ENCODE measurements around the gene CPD. TPM values are rescaled to one million over a fixed set of nuclear protein-coding genes. Genes with fewer than 3 reads are reported as not detected.

Gene CPD
- total and polyA plus RNA-seq, 2 of the 13 experiments (the other 11 are each of a cell fraction or from before 2014, with no cell fraction given) = 46.1 to 72.3 TPM

DNA sequence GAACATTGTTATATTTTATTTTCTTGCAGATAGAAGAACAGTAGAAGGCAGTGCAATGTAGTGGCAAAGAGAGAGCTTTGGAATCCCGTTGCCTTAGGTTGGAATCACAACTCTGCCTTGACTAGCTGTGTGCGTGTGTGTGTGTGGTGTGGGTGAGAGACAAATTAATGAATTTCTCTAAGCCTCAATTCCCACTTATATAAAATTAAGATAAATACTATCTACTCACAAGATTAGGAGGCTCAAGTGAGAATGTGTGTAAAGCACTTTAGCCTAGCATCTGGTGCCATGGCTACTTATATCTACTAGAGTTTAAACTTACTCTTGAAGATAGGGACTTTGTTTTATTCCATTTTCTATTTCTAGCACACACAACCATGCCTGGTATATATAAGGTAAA, 12.8 kb downstream of the CPD start (continued):
- TF ChIP-seq ZNF282 (IDR thresholded peaks at IDR 0.05; ENCODE audit: partially characterized antibody) (no peak), DNMT1 (CRISPR knock-in tag; IDR thresholded peaks at IDR 0.05) (no peak), ZNF350 (CRISPR knock-in tag; IDR thresholded peaks at IDR 0.05; ENCODE audit: borderline replicate concordance, low read depth) (no peak), FOXM1 (CRISPR knock-in tag; IDR thresholded peaks at IDR 0.05) (no peak)
- TF ChIP-seq, protein P1, sequence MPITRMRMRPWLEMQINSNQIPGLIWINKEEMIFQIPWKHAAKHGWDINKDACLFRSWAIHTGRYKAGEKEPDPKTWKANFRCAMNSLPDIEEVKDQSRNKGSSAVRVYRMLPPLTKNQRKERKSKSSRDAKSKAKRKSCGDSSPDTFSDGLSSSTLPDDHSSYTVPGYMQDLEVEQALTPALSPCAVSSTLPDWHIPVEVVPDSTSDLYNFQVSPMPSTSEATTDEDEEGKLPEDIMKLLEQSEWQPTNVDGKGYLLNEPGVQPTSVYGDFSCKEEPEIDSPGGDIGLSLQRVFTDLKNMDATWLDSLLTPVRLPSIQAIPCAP (CRISPR knock-in tag; IDR thresholded peaks at IDR 0.05; ENCODE audit: low read depth) = no peak

DNA sequence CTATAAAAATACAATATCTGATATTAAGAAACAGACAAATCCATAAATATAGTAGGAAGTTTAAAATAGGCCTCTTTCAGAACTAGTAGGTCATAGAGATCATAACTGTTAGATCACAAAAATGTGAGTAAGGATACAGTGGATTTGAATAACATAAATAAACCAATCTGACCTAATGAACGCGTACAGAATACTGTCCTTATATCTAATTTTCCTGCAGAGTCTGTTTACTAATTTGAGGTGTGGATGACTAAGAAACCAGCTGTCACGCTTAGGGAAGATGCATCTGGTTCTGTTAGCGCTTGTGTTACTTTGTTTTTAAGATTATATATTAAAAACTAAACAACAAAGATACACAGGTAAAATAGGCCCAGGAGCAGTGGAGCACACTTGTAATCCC, 14.8 kb downstream of the CPD start:
- ATAC-seq = no peak
- no peak overlapping the region for H3K9ac ChIP-seq (ENCODE audit: insufficient read depth, low read depth, low read length)
- CTCF ChIA-PET (ENCODE audit: low intra/inter-chr PET ratio, low total read pairs) = no interaction called here
- H3K79me2 ChIP-seq (ENCODE audit: insufficient read depth, low read length) = peaks cover 30% of the 10 kb centered on the region
- H2AFZ ChIP-seq (ENCODE audit: low read length) = no peak overlapping the region
- H3K36me3 ChIP-seq (replicated peaks in 1 of 2; ENCODE audit: control insufficient read depth in 1 of 2, insufficient read depth in 2 of 2, low read length in 2 of 2) = peaks cover 4 to 38% of the 10 kb centered on the region in 2 experiments
- no peak for FAIRE-seq
- in situ Hi-C loops (cut with HindIII; ENCODE audit: extremely low pct_ligation_motif_present, low pct_unique_long_range_greater_than_20kb) (no loop called here), intact Hi-C loops (cut with micrococcal nuclease; ENCODE audit: unreplicated experiment) (no loop called here)
- peaks cover 45% of the 10 kb centered on the region for H3K4me1 ChIP-seq (ENCODE audit: insufficient read depth, low read length)
- 0 out of 2 replicates have a peak, but pooled peaks cover 5% of the 10 kb centered on the region for H4K20me1 ChIP-seq (ENCODE audit: insufficient read depth, low read length)
- WGBS (ENCODE audit: low lambda C conversion rate) = 95% methylated on average over 4 of the region's 4 CpGs
- H3K4me2 ChIP-seq (ENCODE audit: low read depth, low read length) = no peak overlapping the region
- H3K4me3 ChIP-seq (replicated peaks in 1 of 3; ENCODE audit: insufficient read depth in 1 of 3, low read depth in 2 of 3, low read length in 3 of 3) = no peak overlapping the region
- H3K9me3 ChIP-seq (ENCODE audit: low read length) = no peaks in the 10 kb centered on the region
- no peak overlapping the region for H3K27ac ChIP-seq (ENCODE audit: extremely low read length, insufficient read depth, low read length)
- no peak for DNase-seq (ENCODE audit: low spot score)
- no peaks in the 10 kb centered on the region for H3K27me3 ChIP-seq (ENCODE audit: control insufficient read depth in 1 of 2, insufficient read depth in 2 of 2, low read length in 2 of 2)
- no TSS peak for BruUV-seq (replicated peaks)
- POLR2A ChIA-PET = interaction anchor here (0.7 to 2.2 kb wide), 7 partner anchors 12 to 56 kb away, joined by 3 to 14 read pairs (median 4); no protein-coding TSS in a partner anchor
- TF ChIP-seq SP2 (CRISPR knock-in tag; IDR thresholded peaks at IDR 0.05) = no peak
- TF ChIP-seq NONO (IDR thresholded peaks at IDR 0.05) = no peak
- TF ChIP-seq NONO (CRISPR knock-in tag; conservative IDR thresholded peaks at IDR 0.05) = no peak
- TF ChIP-seq ZNF510 (CRISPR knock-in tag; IDR thresholded peaks at IDR 0.05; ENCODE audit: low read depth) = no peak
- no peak for TF ChIP-seq TSC22D2 (CRISPR knock-in tag; IDR thresholded peaks at IDR 0.05; ENCODE audit: borderline replicate concordance)
- no peak for TF ChIP-seq ZFYVE20 (CRISPR knock-in tag; IDR thresholded peaks at IDR 0.05; ENCODE audit: borderline replicate concordance, low read depth)
- no peak for TF ChIP-seq ZNF546 (CRISPR knock-in tag; conservative IDR thresholded peaks at IDR 0.05)
- no peak for TF ChIP-seq ZNF326 (CRISPR knock-in tag; IDR thresholded peaks at IDR 0.05; ENCODE audit: borderline replicate concordance)
- no peak for TF ChIP-seq ZNF441 (CRISPR knock-in tag; IDR thresholded peaks at IDR 0.05; ENCODE audit: borderline replicate concordance)
- TF ChIP-seq GFI1 (CRISPR knock-in tag; IDR thresholded peaks at IDR 0.05; ENCODE audit: borderline replicate concordance) = no peak
- TF ChIP-seq, protein P2, sequence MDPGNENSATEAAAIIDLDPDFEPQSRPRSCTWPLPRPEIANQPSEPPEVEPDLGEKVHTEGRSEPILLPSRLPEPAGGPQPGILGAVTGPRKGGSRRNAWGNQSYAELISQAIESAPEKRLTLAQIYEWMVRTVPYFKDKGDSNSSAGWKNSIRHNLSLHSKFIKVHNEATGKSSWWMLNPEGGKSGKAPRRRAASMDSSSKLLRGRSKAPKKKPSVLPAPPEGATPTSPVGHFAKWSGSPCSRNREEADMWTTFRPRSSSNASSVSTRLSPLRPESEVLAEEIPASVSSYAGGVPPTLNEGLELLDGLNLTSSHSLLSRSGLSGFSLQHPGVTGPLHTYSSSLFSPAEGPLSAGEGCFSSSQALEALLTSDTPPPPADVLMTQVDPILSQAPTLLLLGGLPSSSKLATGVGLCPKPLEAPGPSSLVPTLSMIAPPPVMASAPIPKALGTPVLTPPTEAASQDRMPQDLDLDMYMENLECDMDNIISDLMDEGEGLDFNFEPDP (CRISPR knock-in tag; conservative IDR thresholded peaks at IDR 0.05) = no peak
- no peak for TF ChIP-seq ZNF225 (CRISPR knock-in tag; IDR thresholded peaks at IDR 0.05)
- no peak for TF ChIP-seq ZNF232 (CRISPR knock-in tag; IDR thresholded peaks at IDR 0.05; ENCODE audit: borderline replicate concordance)
- TF ChIP-seq KDM1A (CRISPR knock-in tag; IDR thresholded peaks at IDR 0.05) = no peak
- TF ChIP-seq MYNN (CRISPR knock-in tag; IDR thresholded peaks at IDR 0.05; ENCODE audit: low read depth) = no peak
- no peak for TF ChIP-seq ZNF331 (CRISPR knock-in tag; IDR thresholded peaks at IDR 0.05)
- TF ChIP-seq, protein P3, sequence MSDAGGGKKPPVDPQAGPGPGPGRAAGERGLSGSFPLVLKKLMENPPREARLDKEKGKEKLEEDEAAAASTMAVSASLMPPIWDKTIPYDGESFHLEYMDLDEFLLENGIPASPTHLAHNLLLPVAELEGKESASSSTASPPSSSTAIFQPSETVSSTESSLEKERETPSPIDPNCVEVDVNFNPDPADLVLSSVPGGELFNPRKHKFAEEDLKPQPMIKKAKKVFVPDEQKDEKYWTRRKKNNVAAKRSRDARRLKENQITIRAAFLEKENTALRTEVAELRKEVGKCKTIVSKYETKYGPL (CRISPR knock-in tag; IDR thresholded peaks at IDR 0.05) = no peak
- TF ChIP-seq NFE2L1 (CRISPR knock-in tag; IDR thresholded peaks at IDR 0.05; ENCODE audit: borderline replicate concordance) = no peak
- no peak for TF ChIP-seq MLLT10 (CRISPR knock-in tag; IDR thresholded peaks at IDR 0.05)
